GM12892 (cell line): ENCODE data around the gene CPPED1.

Experiments
- POLR2A ChIP-seq: IDR thresholded peaks from 2 replicates; pipeline ENCODE4 v1.6.1; 2011; ENCODE audit warnings: low read depth, low read length, control low read depth
- POLR2AphosphoS5 ChIP-seq: IDR thresholded peaks from 2 replicates; pipeline ENCODE4 v1.6.1; 2011; ENCODE audit warnings: low read depth, low read length, control low read depth
- TAF1 ChIP-seq: IDR thresholded peaks from 2 replicates; pipeline ENCODE4 v1.6.1; 2011; ENCODE audit warnings: low read depth, mild to moderate bottlenecking, control low read depth, low read length, borderline replicate concordance

DNA sequence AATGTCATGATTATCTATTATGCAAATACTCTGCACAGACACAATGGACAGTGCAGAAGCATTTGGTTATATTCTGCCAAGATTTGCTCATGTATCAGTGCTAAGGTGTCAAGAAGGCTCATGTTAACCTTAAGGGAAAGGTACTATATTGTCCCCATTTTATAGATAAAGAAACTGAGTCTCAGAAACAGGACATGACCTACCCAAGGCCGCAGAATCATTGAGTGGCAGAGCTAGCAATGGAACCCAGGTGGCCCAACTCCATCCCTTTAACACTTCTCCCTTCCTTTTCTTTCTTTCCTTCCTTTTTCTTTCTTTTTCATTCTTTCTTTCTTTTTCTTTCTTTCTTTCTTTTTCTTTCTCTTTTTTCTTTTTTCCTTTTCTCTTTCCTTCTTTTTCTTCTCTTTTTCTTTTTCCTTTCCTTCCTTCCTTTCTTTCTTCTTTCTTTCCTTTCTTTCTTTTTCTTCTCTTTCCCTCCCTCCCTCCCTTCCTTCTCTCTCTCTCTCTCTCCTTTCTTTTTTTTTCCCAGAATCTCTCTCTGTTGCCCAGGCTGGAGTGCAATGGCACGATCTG lies 149.8 kb downstream of the CPPED1 start:
- TF ChIP-seq POLR2A (no peak), POLR2AphosphoS5 (no peak), TAF1 (no peak)
